ENCODE measurements around the gene MCFD2.

GRCh38 chr2:46913471-46914381 is 1.9 kb downstream of the MCFD2 start:
- TF ChIP-seq EZH2 (IDR thresholded peaks at IDR 0.05; ENCODE audit: borderline replicate concordance, low read depth, low read length, poor library complexity, severe bottlenecking) (no peak), CTCF (conservative IDR thresholded peaks at IDR 0.05; ENCODE audit: low read depth, low read length) (no peak)

Data from A673 (cell line).